Nucleus accumbens (tissue), 56 donors: Measurements from ENCODE around the gene CPZ.
A peak's percentile ranks its signal among the peaks of the same experiment; 100 is the strongest.
"Not testable (repeated sequence)": the region's sequence is repeated elsewhere in the genome, so short reads cannot be mapped to it uniquely, and the experiment has no call there.

Experiments used
- DNase-seq, 56 donors: peaks; one replicate each; lab custom pipeline; 2025; lab: John Stamatoyannopoulos, UW

CPZ gene

DNA sequence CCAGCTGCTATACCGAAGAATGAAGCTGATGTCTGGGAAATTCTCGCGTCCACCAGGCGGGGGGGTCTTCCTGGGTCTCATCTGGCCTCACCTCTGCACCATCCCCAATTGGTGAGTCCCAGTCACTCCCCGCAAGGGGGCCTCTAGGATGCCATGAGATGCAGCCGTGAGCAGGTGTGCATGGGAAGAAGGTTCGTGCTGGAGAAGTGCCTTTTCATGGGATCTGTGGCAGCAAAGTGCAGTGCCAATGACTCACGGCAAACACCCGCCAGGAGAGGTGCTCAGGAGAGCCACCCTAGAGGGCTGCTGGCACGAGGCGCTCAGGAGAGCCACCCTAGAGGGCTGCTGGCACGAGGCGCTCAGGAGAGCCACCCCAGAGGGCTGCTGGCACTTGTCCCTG, 55.1 kb downstream of the CPZ start:
- DNase-seq: no peak

DNA sequence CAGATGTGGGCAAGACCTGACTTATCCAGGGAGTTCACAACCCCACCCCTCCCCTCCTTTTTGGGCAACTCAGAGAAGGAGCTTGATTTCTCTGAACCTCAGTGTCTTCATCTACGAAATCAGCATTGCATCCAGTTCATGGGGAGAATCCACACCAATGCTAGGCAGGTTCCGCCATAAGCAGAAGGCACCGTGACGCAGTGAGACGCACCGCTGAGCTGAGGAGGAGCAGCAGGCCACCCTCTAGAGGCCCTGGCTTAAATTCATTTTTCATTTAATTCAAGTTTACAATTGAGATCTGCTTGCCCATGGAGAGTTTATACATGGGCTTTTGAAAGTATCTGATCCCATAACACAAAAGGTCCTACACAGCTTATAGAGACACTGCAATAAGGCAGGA, 55.7 kb downstream of the CPZ start:
- DNase-seq: no peak

DNA sequence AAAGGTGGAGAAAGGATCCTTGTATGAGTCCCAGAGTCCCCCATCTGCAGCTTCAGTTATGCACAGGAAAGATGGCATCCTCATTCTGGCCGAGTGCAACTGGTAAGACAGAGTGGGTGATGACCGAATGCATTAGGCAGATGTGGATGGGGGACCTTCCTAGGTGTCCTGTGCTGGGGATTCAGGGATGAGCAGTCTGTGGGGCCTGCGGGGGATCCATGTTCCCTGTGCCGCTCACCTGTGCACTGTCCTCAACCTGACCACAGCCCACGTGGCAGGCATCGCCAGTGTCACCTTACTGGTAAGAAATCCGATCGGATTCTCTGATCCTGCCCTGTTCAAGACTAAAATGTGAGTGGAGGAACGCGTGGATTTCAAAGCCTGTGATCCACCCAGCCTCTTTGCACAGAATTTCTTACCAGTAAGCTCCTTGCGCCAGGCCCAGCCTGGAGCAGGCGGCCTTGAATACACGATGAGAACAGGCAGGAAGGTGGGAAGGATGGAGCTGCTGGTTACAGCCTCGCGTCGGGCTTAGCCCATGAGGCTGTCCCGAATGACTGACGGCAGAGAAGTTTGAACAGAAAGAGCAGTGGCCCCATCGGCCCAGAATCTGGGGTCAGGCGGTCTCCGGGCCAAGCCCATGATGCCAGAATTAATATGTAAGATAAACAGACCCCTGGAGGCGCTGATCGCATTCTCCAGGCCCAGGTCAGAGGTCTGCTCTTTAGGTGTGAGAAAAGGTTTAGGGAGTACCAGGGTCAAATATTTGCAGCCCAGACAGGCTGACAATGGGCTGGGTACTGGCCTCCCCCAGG, 56.5 kb downstream of the CPZ start:
- DNase-seq: no peak

DNA sequence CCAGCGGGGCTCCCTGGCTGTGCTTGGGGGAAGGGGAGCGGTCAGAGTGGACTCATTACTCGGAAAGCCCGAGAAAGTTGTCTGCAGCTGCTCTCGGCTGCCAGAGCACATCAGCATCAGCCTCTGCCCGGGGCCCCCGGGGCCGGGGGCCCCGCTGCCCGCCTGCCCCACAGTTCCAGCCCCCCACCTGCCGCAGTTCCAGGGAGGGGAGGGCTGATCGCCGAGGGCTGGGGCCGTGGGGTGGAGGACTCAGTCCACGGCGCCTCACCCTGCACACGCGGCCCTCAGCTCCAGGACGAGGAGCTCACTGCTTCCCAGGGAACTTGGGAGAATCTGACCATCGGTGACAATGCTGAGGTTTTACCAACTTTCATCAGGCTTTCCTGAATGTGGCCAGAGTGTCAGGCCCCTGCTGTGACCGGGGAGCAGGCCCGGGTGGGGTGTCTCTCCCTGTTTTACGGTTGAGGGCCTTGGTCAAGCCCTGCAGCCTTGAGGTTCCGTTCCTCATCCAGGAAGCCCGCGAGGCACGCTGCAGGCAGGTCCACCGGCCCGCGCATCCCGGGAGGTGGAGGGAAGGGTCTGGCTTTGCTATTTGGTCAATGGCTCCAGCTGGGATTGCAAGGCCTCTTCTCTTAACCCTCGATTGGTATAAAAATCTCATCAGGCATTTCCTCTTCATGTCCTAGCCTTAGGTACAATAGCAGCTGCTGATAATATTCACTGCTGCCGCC, 57.2 kb downstream of the CPZ start:
- DNase-seq: no peak

- DNase-seq: no peak
Measured at GRCh38 chr4:8651661-8652180, 59.2 kb downstream of the CPZ start.

DNA sequence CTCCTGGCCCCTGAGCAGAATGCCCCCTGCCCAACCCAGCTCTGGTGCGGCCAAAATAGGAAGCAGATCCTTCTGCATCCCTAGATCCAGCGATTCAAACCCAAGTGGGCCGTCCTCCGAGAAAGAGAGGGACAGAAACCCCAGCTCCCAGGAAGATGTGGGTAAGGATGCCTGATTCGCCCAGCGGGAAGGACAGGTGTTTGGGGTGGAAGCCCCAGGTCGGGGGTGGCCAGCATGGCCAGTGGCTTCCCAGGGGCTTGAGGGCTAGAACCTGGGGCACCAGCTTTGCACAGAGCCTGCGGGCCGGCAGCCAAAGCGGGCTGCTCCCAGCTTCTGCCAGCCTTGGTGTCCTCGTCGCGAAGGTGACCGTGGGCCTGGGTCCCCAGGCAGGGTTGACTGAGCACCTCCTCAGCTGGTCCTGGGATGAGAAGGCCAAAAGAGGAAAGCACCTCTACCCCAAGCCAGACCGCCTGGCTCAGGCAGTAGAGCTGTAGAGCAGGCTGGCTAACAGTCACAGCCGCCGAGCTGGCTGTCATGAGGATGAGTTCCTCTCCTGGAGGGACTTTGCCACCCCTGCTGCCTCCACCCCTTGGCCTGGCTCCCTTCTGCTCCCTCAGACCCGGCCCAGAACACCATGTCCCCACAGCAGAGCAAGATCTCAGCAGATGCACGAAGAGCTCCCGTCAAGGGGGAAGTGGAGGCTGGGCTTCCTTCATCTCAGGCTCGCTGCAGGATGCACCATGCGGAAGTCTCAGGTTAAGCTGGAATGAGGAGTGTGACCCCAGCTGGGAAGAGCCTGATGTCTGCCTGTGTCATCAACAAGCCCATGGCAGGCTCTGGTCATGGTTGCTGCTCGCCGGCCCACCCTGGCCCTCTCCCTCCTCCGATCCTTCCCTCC, 59.9 kb downstream of the CPZ start:
- DNase-seq: no peak

GRCh38 chr4:8653326-8654000, 60.9 kb downstream of the CPZ start:
- no peak for DNase-seq

DNA sequence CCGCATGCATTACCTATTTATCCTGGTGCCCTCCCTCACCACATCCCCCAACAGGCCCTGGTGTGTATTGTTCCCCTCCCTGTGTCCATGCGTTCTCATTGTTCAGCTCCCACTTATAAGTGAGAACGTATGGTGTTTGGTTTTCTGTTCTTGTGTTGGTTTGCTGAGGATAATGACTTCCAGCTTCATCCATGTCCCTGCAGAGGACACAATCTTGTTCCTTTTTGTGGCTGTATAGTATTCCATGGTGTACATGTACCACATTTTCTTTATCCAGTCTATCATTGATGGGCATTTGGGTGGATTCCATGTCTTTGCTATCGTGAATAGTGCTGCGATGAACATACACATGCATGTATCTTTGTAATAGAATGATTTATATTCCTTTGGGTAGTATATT, 61.6 kb downstream of the CPZ start:
- DNase-seq: not testable (repeated sequence)

DNA sequence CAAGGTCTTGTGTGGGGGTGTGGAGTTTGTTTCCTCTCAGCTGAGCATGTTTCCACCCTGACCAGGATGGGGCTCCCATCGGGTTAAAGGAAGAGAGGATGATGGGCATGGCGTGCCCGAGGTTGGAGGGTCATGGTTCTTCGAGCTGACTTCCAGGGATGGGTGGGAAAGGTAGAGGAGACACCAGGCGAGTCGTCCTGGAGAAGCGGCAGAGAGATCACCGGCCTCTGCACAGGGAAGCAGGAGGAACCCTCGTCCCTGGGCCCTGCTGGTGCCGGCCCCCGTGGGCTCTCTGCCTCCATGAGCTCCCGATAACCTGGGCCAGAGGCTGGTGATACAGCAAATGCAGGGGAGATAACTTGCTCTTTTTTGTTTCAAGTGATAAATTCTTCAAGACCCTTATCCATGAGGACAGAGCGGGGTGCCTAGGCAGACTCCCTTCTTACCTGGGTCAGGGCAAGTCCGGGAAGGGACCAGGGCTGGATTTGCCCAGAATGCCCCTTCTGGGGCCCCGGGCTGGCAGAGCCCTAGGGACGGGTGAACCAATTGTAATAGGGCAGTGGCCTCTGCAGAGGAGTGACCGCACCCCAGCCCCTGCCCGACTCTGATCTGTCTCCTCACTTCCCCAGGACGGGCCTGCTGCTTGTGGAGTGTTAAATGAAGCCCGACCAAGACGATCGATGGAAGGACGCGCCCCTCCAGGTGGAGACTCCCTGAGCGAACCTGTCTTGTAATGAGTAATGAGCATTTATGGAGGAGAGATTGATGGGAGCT, 63.0 kb downstream of the CPZ start:
- no peak for DNase-seq

DNA sequence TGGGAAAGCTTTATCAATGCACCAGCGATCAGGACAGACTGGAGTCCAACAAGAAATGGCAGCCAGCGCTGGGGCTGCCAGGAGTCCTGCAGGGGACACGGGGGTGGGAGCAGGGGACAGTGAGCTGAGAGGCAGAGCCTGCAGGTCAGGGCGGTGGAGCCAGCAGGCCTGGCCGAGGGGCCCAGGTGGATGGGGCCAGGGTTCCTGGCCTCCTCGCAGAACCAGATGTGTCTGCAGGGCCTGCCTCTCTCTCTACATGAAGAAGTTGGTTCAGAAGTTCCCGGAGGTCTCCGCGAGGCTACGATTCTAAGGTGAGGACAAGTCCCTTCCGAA, 63.6 kb downstream of the CPZ start:
- no peak for DNase-seq

GRCh38 chr4:8656711-8657380, 64.3 kb downstream of the CPZ start:
- peak in 1 of 56 donors; percentile 16 for DNase-seq

- DNase-seq: no peak
Measured at GRCh38 chr4:8657381-8658088, 65.0 kb downstream of the CPZ start.

GRCh38 chr4:8662776-8663175, 70.2 kb downstream of the CPZ start:
- DNase-seq: no peak

GRCh38 chr4:8664031-8664805, 71.7 kb downstream of the CPZ start:
- no peak for DNase-seq

- DNase-seq: no peak
Measured at GRCh38 chr4:8664976-8665375, 72.4 kb downstream of the CPZ start.

GRCh38 chr4:8665406-8666360, 73.1 kb downstream of the CPZ start:
- DNase-seq: no peak
